Measurements from ENCODE around the gene P2RY2.

DNA sequence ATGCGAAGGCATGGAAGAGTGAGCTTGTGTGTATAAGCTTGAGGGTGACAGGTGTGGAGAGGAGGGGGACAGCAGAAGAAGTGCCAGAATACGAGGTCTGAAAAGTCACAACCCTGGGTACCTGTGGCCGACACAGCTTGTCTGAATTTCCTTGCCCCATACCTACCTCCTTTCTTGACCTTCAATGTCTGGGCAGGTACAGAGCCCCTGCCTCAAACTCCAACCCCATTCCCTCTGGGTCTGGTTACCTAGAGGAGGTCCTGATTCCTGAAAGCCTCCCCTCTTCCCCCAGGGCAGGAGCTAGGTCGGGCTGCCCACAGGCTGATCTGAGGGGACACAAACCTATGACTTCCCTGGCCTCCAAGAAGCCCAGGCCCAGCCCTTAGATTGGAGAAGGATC lies 39.4 kb upstream of the P2RY2 start:
- TF ChIP-seq, protein P1, sequence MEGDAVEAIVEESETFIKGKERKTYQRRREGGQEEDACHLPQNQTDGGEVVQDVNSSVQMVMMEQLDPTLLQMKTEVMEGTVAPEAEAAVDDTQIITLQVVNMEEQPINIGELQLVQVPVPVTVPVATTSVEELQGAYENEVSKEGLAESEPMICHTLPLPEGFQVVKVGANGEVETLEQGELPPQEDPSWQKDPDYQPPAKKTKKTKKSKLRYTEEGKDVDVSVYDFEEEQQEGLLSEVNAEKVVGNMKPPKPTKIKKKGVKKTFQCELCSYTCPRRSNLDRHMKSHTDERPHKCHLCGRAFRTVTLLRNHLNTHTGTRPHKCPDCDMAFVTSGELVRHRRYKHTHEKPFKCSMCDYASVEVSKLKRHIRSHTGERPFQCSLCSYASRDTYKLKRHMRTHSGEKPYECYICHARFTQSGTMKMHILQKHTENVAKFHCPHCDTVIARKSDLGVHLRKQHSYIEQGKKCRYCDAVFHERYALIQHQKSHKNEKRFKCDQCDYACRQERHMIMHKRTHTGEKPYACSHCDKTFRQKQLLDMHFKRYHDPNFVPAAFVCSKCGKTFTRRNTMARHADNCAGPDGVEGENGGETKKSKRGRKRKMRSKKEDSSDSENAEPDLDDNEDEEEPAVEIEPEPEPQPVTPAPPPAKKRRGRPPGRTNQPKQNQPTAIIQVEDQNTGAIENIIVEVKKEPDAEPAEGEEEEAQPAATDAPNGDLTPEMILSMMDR (IDR thresholded peaks at IDR 0.05; ENCODE audit: insufficient read depth, low read length, poor library complexity, severe bottlenecking) = no peak
- no peak for TF ChIP-seq EZH2phosphoT487 (conservative IDR thresholded peaks at IDR 0.05; ENCODE audit: low read length)

Measured in SU-DHL-6 (cell line).